Measurements from ENCODE around the gene IL13RA2.

IL13RA2 gene

GRCh38 chrX:115031989-115032388, 14.6 kb upstream of the IL13RA2 start:
- H3K9ac ChIP-seq (ENCODE audit: low read depth in 1 of 2, low read length in 2 of 2) = no peak overlapping the region

GRCh38 chrX:115030625-115031024, 13.2 kb upstream of the IL13RA2 start:
- Histone ChIP-seq H3K4me1 (ENCODE audit: control insufficient read depth in 1 of 2, insufficient read depth in 2 of 2, low read length in 2 of 2) (no peaks in the 10 kb centered on the region), H3K27me3 (ENCODE audit: control insufficient read depth in 1 of 2, insufficient read depth in 2 of 2, low read length in 2 of 2) (no peaks in the 10 kb centered on the region), H3K9ac (ENCODE audit: low read depth in 1 of 2, low read length in 2 of 2) (no peak overlapping the region), H3K4me3 (ENCODE audit: low read depth in 1 of 2, low read length in 2 of 2) (no peak overlapping the region), H3K9me3 (ENCODE audit: control insufficient read depth in 1 of 2, low read length in 2 of 2) (no peaks in the 10 kb centered on the region), H3K27ac (ENCODE audit: low read depth, low read length) (no peak overlapping the region), H3K36me3 (ENCODE audit: control insufficient read depth in 1 of 2, insufficient read depth in 2 of 2, low read length in 2 of 2) (no peaks in the 10 kb centered on the region)

More at GRCh38 chrX:115031989-115032388, 14.6 kb upstream of the IL13RA2 start:
- Histone ChIP-seq H3K36me3 (ENCODE audit: control insufficient read depth in 1 of 2, insufficient read depth in 2 of 2, low read length in 2 of 2) (no peaks in the 10 kb centered on the region), H3K4me1 (ENCODE audit: control insufficient read depth in 1 of 2, insufficient read depth in 2 of 2, low read length in 2 of 2) (no peaks in the 10 kb centered on the region), H3K4me3 (ENCODE audit: low read depth in 1 of 2, low read length in 2 of 2) (no peak overlapping the region), H3K27ac (ENCODE audit: low read depth, low read length) (no peak overlapping the region), H3K27me3 (ENCODE audit: control insufficient read depth in 1 of 2, insufficient read depth in 2 of 2, low read length in 2 of 2) (no peaks in the 10 kb centered on the region), H3K9me3 (ENCODE audit: control insufficient read depth in 1 of 2, low read length in 2 of 2) (no peaks in the 10 kb centered on the region)

- H3K27me3 ChIP-seq (ENCODE audit: control insufficient read depth in 1 of 2, insufficient read depth in 2 of 2, low read length in 2 of 2) = no peaks in the 10 kb centered on the region
- H3K4me1 ChIP-seq (ENCODE audit: control insufficient read depth in 1 of 2, insufficient read depth in 2 of 2, low read length in 2 of 2) = no peaks in the 10 kb centered on the region
- H3K36me3 ChIP-seq (ENCODE audit: control insufficient read depth in 1 of 2, insufficient read depth in 2 of 2, low read length in 2 of 2) = no peaks in the 10 kb centered on the region
- H3K9ac ChIP-seq (ENCODE audit: low read depth in 1 of 2, low read length in 2 of 2) = no peak overlapping the region
- no peak overlapping the region for H3K4me3 ChIP-seq (ENCODE audit: low read depth in 1 of 2, low read length in 2 of 2)
- no peak overlapping the region for H3K27ac ChIP-seq (ENCODE audit: low read depth, low read length)
- no peaks in the 10 kb centered on the region for H3K9me3 ChIP-seq (ENCODE audit: control insufficient read depth in 1 of 2, low read length in 2 of 2)
These were observed 12.6 kb upstream of the IL13RA2 start for GRCh38 chrX:115029869-115030570.

- Histone ChIP-seq H3K27me3 (ENCODE audit: control insufficient read depth in 1 of 2, insufficient read depth in 2 of 2, low read length in 2 of 2) (no peaks in the 10 kb centered on the region), H3K36me3 (ENCODE audit: control insufficient read depth in 1 of 2, insufficient read depth in 2 of 2, low read length in 2 of 2) (no peaks in the 10 kb centered on the region), H3K4me3 (ENCODE audit: low read depth in 1 of 2, low read length in 2 of 2) (no peak overlapping the region), H3K9ac (ENCODE audit: low read depth in 1 of 2, low read length in 2 of 2) (no peak overlapping the region), H3K27ac (ENCODE audit: low read depth, low read length) (no peak overlapping the region), H3K9me3 (ENCODE audit: control insufficient read depth in 1 of 2, low read length in 2 of 2) (no peaks in the 10 kb centered on the region), H3K4me1 (ENCODE audit: control insufficient read depth in 1 of 2, insufficient read depth in 2 of 2, low read length in 2 of 2) (no peaks in the 10 kb centered on the region)
These were observed 12.0 kb upstream of the IL13RA2 start for GRCh38 chrX:115029440-115029839.

- Histone ChIP-seq H3K36me3 (ENCODE audit: control insufficient read depth in 1 of 2, insufficient read depth in 2 of 2, low read length in 2 of 2) (no peaks in the 10 kb centered on the region), H3K9ac (ENCODE audit: low read depth in 1 of 2, low read length in 2 of 2) (no peak overlapping the region), H3K4me1 (ENCODE audit: control insufficient read depth in 1 of 2, insufficient read depth in 2 of 2, low read length in 2 of 2) (no peaks in the 10 kb centered on the region), H3K27me3 (ENCODE audit: control insufficient read depth in 1 of 2, insufficient read depth in 2 of 2, low read length in 2 of 2) (no peaks in the 10 kb centered on the region), H3K4me3 (ENCODE audit: low read depth in 1 of 2, low read length in 2 of 2) (no peak overlapping the region), H3K9me3 (ENCODE audit: control insufficient read depth in 1 of 2, low read length in 2 of 2) (no peaks in the 10 kb centered on the region), H3K27ac (ENCODE audit: low read depth, low read length) (no peak overlapping the region)
These were observed 6.4 kb upstream of the IL13RA2 start for GRCh38 chrX:115023811-115024210.

- no peaks in the 10 kb centered on the region for H3K36me3 ChIP-seq (ENCODE audit: control insufficient read depth in 1 of 2, insufficient read depth in 2 of 2, low read length in 2 of 2)
- no peak overlapping the region for H3K27ac ChIP-seq (ENCODE audit: low read depth, low read length)
- H3K4me1 ChIP-seq (ENCODE audit: control insufficient read depth in 1 of 2, insufficient read depth in 2 of 2, low read length in 2 of 2) = no peaks in the 10 kb centered on the region
- H3K9ac ChIP-seq (ENCODE audit: low read depth in 1 of 2, low read length in 2 of 2) = no peak overlapping the region
- no peaks in the 10 kb centered on the region for H3K27me3 ChIP-seq (ENCODE audit: control insufficient read depth in 1 of 2, insufficient read depth in 2 of 2, low read length in 2 of 2)
- no peaks in the 10 kb centered on the region for H3K9me3 ChIP-seq (ENCODE audit: control insufficient read depth in 1 of 2, low read length in 2 of 2)
- H3K4me3 ChIP-seq (ENCODE audit: low read depth in 1 of 2, low read length in 2 of 2) = no peak overlapping the region
These were observed 5.7 kb upstream of the IL13RA2 start for GRCh38 chrX:115023139-115023538.

GRCh38 chrX:115021121-115021520, 3.7 kb upstream of the IL13RA2 start:
- no peaks in the 10 kb centered on the region for H3K36me3 ChIP-seq (ENCODE audit: control insufficient read depth in 1 of 2, insufficient read depth in 2 of 2, low read length in 2 of 2)
- no peak overlapping the region for H3K4me3 ChIP-seq (ENCODE audit: low read depth in 1 of 2, low read length in 2 of 2)
- H3K4me1 ChIP-seq (ENCODE audit: control insufficient read depth in 1 of 2, insufficient read depth in 2 of 2, low read length in 2 of 2) = no peaks in the 10 kb centered on the region
- H3K27me3 ChIP-seq (ENCODE audit: control insufficient read depth in 1 of 2, insufficient read depth in 2 of 2, low read length in 2 of 2) = no peaks in the 10 kb centered on the region
- no peak overlapping the region for H3K27ac ChIP-seq (ENCODE audit: low read depth, low read length)
- no peaks in the 10 kb centered on the region for H3K9me3 ChIP-seq (ENCODE audit: control insufficient read depth in 1 of 2, low read length in 2 of 2)
- no peak overlapping the region for H3K9ac ChIP-seq (ENCODE audit: low read depth in 1 of 2, low read length in 2 of 2)

GRCh38 chrX:115018944-115019343, 1.5 kb upstream of the IL13RA2 start:
- H3K9me3 ChIP-seq (ENCODE audit: control insufficient read depth in 1 of 2, low read length in 2 of 2) = no peaks in the 10 kb centered on the region
- H3K27ac ChIP-seq (ENCODE audit: low read depth, low read length) = no peak overlapping the region
- no peaks in the 10 kb centered on the region for H3K4me1 ChIP-seq (ENCODE audit: control insufficient read depth in 1 of 2, insufficient read depth in 2 of 2, low read length in 2 of 2)
- no peaks in the 10 kb centered on the region for H3K36me3 ChIP-seq (ENCODE audit: control insufficient read depth in 1 of 2, insufficient read depth in 2 of 2, low read length in 2 of 2)
- H3K4me3 ChIP-seq (ENCODE audit: low read depth in 1 of 2, low read length in 2 of 2) = no peak overlapping the region
- H3K27me3 ChIP-seq (ENCODE audit: control insufficient read depth in 1 of 2, insufficient read depth in 2 of 2, low read length in 2 of 2) = no peaks in the 10 kb centered on the region
- no peak overlapping the region for H3K9ac ChIP-seq (ENCODE audit: low read depth in 1 of 2, low read length in 2 of 2)

- Histone ChIP-seq H3K9ac (ENCODE audit: low read depth in 1 of 2, low read length in 2 of 2) (no peak overlapping the region), H3K36me3 (ENCODE audit: control insufficient read depth in 1 of 2, insufficient read depth in 2 of 2, low read length in 2 of 2) (no peaks in the 10 kb centered on the region), H3K27me3 (ENCODE audit: control insufficient read depth in 1 of 2, insufficient read depth in 2 of 2, low read length in 2 of 2) (no peaks in the 10 kb centered on the region), H3K4me3 (ENCODE audit: low read depth in 1 of 2, low read length in 2 of 2) (no peak overlapping the region), H3K4me1 (ENCODE audit: control insufficient read depth in 1 of 2, insufficient read depth in 2 of 2, low read length in 2 of 2) (no peaks in the 10 kb centered on the region), H3K9me3 (ENCODE audit: control insufficient read depth in 1 of 2, low read length in 2 of 2) (no peaks in the 10 kb centered on the region), H3K27ac (ENCODE audit: low read depth, low read length) (no peak overlapping the region)
These were observed 728 bp upstream of the IL13RA2 start for GRCh38 chrX:115018040-115018647.

- Histone ChIP-seq H3K9ac (ENCODE audit: low read depth in 1 of 2, low read length in 2 of 2) (no peak overlapping the region), H3K36me3 (ENCODE audit: control insufficient read depth in 1 of 2, insufficient read depth in 2 of 2, low read length in 2 of 2) (no peaks in the 10 kb centered on the region), H3K9me3 (ENCODE audit: control insufficient read depth in 1 of 2, low read length in 2 of 2) (no peaks in the 10 kb centered on the region), H3K27ac (ENCODE audit: low read depth, low read length) (no peak overlapping the region), H3K4me3 (ENCODE audit: low read depth in 1 of 2, low read length in 2 of 2) (no peak overlapping the region), H3K27me3 (ENCODE audit: control insufficient read depth in 1 of 2, insufficient read depth in 2 of 2, low read length in 2 of 2) (no peaks in the 10 kb centered on the region), H3K4me1 (ENCODE audit: control insufficient read depth in 1 of 2, insufficient read depth in 2 of 2, low read length in 2 of 2) (no peaks in the 10 kb centered on the region)
These were observed 3.7 kb downstream of the IL13RA2 start for GRCh38 chrX:115013705-115014104.
